Psoas muscle (tissue), 8 donors: ENCODE data around the gene FABP3. TPM values are rescaled to one million over a fixed set of nuclear protein-coding genes. Genes with fewer than 3 reads are reported as not detected.
A peak's percentile ranks its signal among the peaks of the same experiment; 100 is the strongest.

Experiments used
- ATAC-seq, 4 donors: fragments of 200-7000 bp; cut with Tn5 transposase; one replicate each; pipeline ENCODE4 v1.9.1; 2020; ENCODE audit warnings: moderate library complexity in 3 of 4, mild to moderate bottlenecking in 2 of 4
- DNase-seq, 2 donors: peaks; one replicate each; pipeline ENCODE4 v3.0.0-alpha.2; 2020
- H3K27ac ChIP-seq: fragments of 200-600 bp; one replicate; pipeline ENCODE4 v1.8.0; 2022
- H3K27me3 ChIP-seq, 3 donors: fragments of 200-600 bp in 1 of 3; one replicate each; pipeline versions ENCODE4 v1.6.1 to v1.8.0; 2013 to 2022; ENCODE audit warnings: low read length in 2 of 3, mild to moderate bottlenecking in 2 of 3, moderate library complexity in 1 of 3; ENCODE audit not compliant: insufficient read depth in 3 of 3
- H3K36me3 ChIP-seq, 2 donors: fragments of 200-600 bp in 1 of 2; one replicate each; pipeline versions ENCODE4 v1.6.1 to v1.8.0; 2013 to 2022; ENCODE audit warnings: low read depth in 1 of 2, mild to moderate bottlenecking in 1 of 2, moderate library complexity in 1 of 2; ENCODE audit not compliant: insufficient read depth in 1 of 2
- H3K4me1 ChIP-seq: fragments of 200-600 bp; one replicate; pipeline ENCODE4 v1.8.0; 2022
- H3K4me3 ChIP-seq: fragments of 200-600 bp; one replicate; pipeline ENCODE4 v1.8.0; 2022; ENCODE audit warnings: mild to moderate bottlenecking
- H3K9me3 ChIP-seq: fragments of 200-600 bp; one replicate; pipeline ENCODE4 v1.8.0; 2022
- WGBS, 3 donors: extraction: QIAGEN DNeasy Blood & Tissue Kit; methylation state at CpG; one replicate each; pipeline versions ENCODE4 v1.1.6 to v1.1.7; 2013; 5-methylcytosine and 5-hydroxymethylcytosine counted together
- intact Hi-C, 2 donors: fragments of 100-400 bp; cut with DNase I; formaldehyde crosslinking; loops; one replicate each; pipeline versions ENCODE4 v1.11.0 to v1.14.2; 2022
- polyA plus RNA-seq, 3 donors: library from polyadenylated mRNA; stranded (reverse); fragments of 200-250 nt; gene quantifications; one replicate each; pipeline ENCODE4 v1.2.3, GENCODE V29; 2013
- total RNA-seq, 4 donors: library from RNA; stranded (reverse); fragmentation: NEBNext Ultra II Directional in 2 of 4; extraction: Animal tissue kit (Norgen Biotek cat#: 25700) in 2 of 4; gene quantifications; one replicate each; pipeline versions ENCODE4 v1.2.1 to v1.2.4, GENCODE V29; 2021 to 2023
- TF ChIP-seq, protein P1 (sequence below): fragments of 200-600 bp; IDR thresholded peaks from one replicate; pipeline ENCODE4 v1.8.0; 2022; ENCODE audit warnings: antibody characterized with exemption
- donor health status: healthy with polysubstance abuse.
- donor health status: DM: no; HTN: no; CAD: no; lungs with moderate emphysema.
- donor health status: Bipolar disorder and iron deficiency.
- donor health status: healthy.
- donor health status: DM: yes; HTN: yes; CAD: no.
- donor health status: DM: no; HTN: no; CAD: no.
- donor health status: DM: no; HTN: no; CAD: no.
- donor health status: DM: yes; HTN: yes; CAD: no.

Gene FABP3
- total and polyA plus RNA-seq, 7 donors: 467 to 4,001 (median 2,603) TPM

DNA sequence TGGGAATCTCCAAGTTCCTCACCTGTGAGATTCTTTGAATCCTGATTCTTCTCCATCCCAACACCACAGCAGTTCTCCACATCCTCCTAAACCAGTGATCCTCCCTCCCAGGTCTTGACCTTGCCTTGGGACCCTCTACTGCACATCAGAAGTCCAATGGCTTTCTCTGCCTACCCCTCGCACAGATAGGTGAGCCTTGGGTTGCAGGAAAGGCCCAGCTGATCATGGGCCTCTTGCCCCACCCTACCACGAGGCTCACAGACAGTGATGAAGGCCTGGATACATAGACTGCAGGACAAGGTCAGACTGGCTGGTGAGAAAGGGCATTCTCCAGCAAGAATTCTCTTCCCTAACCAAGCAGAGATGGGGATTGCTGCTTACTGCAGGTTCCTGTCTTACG, 825 bp downstream of the FABP3 start:
- WGBS, 3 donors: 29 to 46% (median 39%) methylated on average over 3 of the region's 3 CpGs
- intact Hi-C loops: no loop called here
- Histone ChIP-seq H3K9me3 (no peaks in the 10 kb centered on the region), H3K36me3 (peaks cover 0 to 18% of the 10 kb centered on the region in 2 donors), H3K27me3 (no peaks in the 10 kb centered on the region), H3K27ac (peak overlapping the region; percentile 96), H3K4me1 (peaks cover 49% of the 10 kb centered on the region), H3K4me3 (peak overlapping the region; percentile 70)
- no peak for DNase-seq
- ATAC-seq: peak in 1 of 4 donors; percentile 7
- TF ChIP-seq, protein P1, sequence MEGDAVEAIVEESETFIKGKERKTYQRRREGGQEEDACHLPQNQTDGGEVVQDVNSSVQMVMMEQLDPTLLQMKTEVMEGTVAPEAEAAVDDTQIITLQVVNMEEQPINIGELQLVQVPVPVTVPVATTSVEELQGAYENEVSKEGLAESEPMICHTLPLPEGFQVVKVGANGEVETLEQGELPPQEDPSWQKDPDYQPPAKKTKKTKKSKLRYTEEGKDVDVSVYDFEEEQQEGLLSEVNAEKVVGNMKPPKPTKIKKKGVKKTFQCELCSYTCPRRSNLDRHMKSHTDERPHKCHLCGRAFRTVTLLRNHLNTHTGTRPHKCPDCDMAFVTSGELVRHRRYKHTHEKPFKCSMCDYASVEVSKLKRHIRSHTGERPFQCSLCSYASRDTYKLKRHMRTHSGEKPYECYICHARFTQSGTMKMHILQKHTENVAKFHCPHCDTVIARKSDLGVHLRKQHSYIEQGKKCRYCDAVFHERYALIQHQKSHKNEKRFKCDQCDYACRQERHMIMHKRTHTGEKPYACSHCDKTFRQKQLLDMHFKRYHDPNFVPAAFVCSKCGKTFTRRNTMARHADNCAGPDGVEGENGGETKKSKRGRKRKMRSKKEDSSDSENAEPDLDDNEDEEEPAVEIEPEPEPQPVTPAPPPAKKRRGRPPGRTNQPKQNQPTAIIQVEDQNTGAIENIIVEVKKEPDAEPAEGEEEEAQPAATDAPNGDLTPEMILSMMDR: no peak

DNA sequence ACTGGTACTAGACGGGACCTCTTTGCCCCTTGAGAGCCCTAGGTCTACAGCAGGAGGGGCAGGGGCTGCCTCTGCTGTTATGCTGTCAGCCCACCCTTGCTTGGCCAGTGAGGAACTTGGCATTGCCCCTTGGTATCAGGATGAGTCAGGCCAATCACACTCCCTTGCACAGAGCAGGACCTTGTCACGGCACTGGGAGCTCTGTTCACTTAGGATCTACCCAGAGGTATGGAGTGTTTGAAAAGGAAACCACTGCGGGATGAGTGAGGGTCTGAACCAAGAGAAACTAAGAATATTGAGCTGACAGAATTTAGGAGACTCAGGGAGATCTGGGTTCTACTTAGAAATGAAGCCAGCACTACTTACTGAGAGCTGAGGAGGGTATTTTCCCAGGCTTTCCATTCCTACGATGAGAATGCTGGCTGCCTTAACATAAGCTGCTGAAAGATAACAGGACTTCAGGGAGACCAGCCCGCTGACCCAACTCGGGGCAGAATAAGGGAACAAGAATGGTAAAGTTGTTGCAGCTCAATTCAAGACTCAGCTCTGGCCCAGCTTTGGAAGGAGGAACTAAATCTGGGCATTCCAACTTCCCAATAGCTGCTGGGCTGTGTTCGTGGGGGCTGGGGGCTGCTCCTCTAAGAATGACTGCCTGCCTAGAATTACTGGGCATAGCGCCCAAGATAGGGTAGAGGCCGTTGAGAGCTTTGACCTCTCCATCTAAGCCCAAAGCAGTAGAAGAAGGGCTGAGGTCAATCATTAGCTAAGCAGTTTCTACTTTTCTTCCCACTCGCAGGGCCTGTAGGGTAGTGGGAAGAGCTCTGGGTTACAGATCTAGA, 1.5 kb downstream of the FABP3 start:
- H3K36me3 ChIP-seq: peaks cover 0 to 25% of the 10 kb centered on the region in 2 donors

DNA sequence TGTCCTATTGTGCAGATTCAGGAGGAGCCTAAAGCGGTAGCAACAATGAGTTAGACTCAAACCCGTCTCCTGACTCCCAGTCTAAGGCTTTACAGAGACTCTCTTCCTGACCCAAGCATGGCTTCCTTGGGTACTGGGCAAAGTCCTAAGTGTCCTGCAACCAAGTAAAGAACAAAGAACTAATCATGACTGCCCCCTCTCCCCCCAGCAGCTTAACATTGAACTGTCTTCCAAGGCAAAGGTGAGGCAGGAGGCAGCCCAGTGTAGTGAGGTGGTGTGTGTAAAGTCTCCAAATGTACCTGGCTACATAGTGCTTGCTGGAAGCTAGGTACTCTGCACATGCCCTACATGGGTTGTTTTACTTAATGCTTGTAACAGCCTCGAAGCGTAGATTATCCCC, 2.3 kb downstream of the FABP3 start:
- intact Hi-C loops: no loop called here
- H3K4me1 ChIP-seq: peaks cover 56% of the 10 kb centered on the region
- WGBS, 3 donors: 56 to 70% (median 68%) methylated on average over 4 of the region's 4 CpGs
- no peak for ATAC-seq
- H3K27ac ChIP-seq: peak overlapping the region; percentile 96
- TF ChIP-seq, protein P1: no peak
- peaks cover 0 to 31% of the 10 kb centered on the region in 2 donors for H3K36me3 ChIP-seq
- no peaks in the 10 kb centered on the region for H3K27me3 ChIP-seq
- no peak for DNase-seq
- H3K9me3 ChIP-seq: no peaks in the 10 kb centered on the region
- peak overlapping the region; percentile 70 for H3K4me3 ChIP-seq

More for the DNA sequence above, 1.5 kb downstream of the FABP3 start:
- TF ChIP-seq, protein P1: no peak
- peak overlapping the region; percentile 70 for H3K4me3 ChIP-seq
- DNase-seq (no peak), ATAC-seq (peak in 3 of 4 donors; percentile 9 to 21 (median 15))
- H3K27me3 ChIP-seq: no peaks in the 10 kb centered on the region
- peak overlapping the region; percentile 96 for H3K27ac ChIP-seq
- WGBS, 3 donors: 29 to 42% (median 36%) methylated on average over 10 of the region's 10 CpGs
- peaks cover 49% of the 10 kb centered on the region for H3K4me1 ChIP-seq
- H3K9me3 ChIP-seq: no peaks in the 10 kb centered on the region
- intact Hi-C loops: no loop called here

DNA sequence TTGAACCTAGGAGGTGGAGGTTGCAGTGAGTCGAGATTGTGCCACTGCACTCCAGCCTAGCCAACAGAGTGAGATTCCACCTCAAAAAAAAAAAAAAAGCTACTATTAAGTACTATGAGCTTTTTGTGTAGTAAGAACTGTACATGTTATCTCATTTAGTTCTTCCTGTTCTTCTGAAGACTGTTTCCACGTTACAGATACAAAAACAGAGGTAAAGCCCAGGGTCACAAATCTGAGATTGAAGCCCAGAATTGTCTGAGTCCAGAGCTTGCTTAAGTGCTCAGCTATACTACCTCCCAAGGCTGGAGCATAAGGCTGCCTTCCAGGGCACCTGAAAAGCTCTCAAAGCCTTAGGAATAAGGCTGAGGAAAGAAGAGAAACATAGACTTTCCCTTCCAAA, 2.9 kb downstream of the FABP3 start:
- Histone ChIP-seq H3K4me3 (peak overlapping the region; percentile 70), H3K27ac (peak overlapping the region; percentile 96), H3K27me3 (no peaks in the 10 kb centered on the region), H3K9me3 (no peaks in the 10 kb centered on the region), H3K36me3 (peaks cover 0 to 36% of the 10 kb centered on the region in 2 donors), H3K4me1 (peaks cover 57% of the 10 kb centered on the region)
- DNase-seq (no peak), ATAC-seq (no peak)
- TF ChIP-seq, protein P1: no peak
- 31 to 66% (median 62%) methylated on average over 2 of the region's 2 CpGs for WGBS, 3 donors
- intact Hi-C loops: no loop called here
